Medulla oblongata (tissue), 1 donor: Measurements from ENCODE around the gene KRTAP10-11.
"Not testable (repeated sequence)": the region's sequence is repeated elsewhere in the genome, so short reads cannot be mapped to it uniquely, and the experiment has no call there.

Experiments used
- DNase-seq: peaks from one replicate; pipeline ENCODE4 v3.0.0-alpha.2; 2015; ENCODE audit errors: extremely low spot score

The KRTAP10-11 gene

DNA sequence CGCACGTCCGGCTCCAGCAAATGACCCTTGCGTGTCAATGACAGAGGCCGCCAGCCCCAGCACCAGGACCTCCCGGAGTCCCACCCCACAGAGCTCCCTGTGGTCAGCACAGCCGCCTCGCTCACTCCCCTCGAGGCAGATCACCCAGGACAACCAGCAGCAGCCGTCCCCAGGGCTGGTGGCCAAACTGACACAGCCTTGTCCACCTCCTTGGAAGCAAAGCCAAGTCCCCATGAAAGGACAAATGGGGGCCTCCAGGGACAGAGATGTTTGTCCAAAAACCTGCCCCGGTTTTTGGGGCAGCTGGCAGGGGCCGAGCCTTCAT, 6.9 kb upstream of the KRTAP10-11 start:
- no peak for DNase-seq

DNA sequence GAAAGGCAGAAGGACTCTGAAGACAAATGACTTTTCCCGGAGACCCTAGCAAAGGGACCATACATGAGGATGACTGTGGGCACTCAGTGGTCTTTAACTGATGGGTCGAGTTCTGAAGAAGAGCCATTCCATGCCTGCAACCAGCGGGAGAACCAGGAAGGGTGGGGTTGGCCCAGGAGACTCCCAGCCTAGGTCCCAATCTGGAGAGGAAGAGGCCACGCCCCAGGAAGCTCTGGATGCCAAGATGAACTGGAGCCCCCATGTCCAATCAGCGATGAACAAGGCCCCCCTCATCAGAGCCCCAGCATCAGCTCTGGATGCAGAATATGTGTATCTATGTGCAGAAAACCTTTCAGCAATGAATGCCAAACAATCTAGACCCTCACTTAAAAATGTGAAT, 5.5 kb upstream of the KRTAP10-11 start:
- no peak for DNase-seq

DNA sequence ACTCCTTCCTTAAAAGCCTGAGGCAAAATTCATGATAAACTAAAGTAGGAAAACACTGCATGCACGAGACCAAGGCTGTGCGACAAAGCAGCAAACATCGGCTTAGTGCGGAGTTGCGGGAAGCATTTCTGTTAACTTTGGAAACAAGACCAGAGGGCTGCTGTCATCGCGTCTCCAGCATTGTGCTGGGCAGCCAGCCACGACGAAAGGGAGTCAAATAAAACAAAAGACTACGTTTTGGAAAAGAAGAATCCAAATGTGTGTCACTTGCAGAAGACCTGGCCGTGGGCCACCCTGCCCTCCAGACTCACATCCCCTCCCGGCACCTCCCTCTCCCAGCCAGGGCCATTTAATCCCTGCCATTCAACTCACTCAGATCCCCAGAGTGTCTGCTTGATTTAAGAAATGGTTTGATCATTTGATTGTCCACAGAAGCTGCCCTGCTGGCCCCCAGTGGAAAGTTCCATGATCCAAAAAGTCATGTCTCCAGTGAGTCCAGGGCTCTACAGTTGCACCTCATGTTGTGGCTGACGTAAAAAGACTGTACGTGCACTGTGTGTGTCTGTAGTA, 2.4 kb upstream of the KRTAP10-11 start:
- DNase-seq = no peak

DNA sequence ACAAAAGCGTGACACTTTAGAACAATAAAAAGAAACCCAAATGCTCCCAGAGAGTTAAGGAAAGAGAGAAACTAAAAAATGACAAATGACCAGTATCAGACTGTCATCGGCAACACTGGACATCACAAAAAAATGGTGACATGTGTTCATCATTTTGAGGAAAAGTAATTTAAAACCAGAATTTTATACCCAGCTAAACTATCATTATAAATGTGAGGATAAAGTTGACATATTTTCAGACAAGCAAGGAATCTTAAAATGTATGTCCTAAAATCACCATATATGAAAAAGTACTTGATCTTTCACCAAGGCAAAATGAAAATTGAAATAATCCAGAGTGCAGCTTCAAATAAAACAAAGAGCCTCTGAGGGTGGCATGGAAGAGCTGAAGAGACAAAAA, 1.3 kb upstream of the KRTAP10-11 start:
- DNase-seq = no peak

DNA sequence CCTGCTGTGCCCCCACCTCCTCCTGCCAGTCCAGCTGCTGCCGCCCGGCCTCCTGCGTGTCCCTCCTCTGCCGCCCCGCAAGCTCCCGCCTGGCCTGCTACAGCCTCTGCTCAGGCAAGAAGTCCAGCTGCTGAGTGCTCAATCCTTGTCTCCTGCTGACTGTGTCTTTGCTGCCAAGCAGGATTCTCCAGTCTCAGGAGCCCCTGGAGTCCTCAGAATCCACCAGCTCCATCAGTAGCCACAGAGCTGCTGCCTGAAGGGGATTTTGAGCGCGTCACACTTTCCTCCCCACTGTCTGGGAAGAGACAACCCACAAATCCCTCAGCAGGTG, 973 bp downstream of the KRTAP10-11 start:
- no peak for DNase-seq

DNA sequence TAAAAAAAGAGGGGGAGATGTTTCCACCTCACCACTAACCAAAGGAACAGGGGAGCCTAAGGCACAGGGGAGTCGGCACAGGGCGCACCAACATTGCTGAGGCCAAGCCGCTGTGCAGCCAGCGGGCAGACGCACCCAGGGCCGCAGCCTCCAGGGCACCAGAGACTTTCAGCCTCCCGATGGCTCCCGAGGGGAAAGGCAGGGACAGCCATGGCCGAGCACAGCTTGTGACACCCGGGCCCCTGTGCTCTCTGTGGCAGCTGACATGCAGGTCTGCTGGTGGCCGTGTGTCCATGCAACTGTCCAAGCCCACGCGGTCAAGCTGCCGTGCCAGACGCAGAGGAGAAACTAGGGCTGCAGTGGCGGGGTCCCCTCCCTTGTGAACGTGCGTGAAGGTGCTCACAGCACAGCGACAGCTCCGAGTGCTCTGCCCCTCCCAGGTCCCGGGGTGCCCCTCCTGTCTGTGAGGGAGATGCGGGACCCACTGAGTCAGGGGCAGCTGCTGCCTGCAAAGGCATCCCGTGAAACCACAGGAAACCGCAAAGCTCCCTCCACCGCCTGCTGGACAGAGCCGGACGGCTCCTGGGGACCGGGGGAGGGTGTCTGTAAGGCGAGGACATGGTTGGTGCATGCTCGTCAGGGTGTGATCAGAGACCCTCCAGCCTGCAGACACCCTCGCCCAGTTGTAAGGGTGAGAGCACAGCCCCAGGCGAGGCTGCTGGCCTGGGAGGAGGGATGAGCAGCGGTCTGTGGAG, 2.5 kb downstream of the KRTAP10-11 start:
- DNase-seq = no peak

DNA sequence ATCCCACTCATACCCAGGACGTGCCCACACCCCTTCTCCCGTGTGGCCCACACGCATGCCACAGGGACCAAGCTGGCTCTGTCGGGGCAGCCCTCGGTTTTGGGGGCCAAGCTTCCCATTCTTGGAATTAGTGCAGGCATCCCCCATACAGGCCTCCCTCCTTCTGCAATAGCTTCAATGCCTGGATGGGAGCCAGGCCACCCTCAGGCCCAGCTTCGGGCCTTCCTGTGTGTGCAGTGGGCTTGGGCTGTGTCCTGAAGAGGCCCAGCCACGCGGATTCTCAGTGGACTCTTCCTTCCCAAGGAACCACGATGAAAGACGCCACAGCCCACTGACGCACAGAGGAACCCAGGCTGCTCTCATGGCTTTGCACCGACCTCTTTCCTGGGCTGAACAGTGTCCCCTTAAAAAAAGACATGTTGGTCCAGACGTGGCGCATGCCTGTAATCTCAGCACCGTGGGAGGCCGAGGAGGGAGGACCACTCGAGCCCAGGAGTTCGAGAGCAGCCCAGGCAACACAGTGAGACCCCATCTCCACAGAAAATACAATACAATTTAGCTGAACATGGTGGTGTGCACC, 3.4 kb downstream of the KRTAP10-11 start:
- DNase-seq = no peak

DNA sequence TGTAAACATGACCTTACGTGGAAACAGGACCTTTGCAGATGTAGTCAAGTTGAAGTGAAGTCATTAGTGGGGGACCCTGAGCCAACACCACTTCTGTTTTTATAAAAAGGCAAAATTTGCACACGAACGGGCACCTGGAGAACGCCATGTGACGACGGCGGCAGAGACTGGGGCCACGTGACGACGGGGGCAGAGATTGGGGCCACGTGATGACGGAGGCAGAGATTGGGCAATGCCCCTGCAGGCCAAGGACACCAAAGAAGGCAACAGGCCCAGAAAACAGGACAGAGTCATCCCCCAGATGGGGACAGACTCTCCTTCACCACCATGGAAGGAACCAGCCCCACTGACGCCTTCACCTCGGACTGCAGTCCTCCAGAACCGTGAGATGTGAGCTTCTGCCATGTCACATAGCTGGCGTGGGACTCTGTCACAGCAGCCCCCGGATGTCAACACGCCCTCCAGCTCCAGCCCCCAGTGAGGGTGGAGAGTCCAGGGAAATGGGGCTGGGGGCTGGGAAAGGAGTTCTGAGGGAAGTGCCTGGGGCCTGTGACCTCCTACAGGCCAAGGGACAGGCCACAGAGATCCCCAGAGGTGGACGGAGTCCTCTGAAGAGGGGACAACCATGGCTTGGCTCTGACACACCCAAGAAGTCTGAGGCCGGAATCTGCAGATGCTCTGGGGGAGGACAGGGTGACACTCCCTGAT, 4.2 kb downstream of the KRTAP10-11 start:
- no peak for DNase-seq

DNA sequence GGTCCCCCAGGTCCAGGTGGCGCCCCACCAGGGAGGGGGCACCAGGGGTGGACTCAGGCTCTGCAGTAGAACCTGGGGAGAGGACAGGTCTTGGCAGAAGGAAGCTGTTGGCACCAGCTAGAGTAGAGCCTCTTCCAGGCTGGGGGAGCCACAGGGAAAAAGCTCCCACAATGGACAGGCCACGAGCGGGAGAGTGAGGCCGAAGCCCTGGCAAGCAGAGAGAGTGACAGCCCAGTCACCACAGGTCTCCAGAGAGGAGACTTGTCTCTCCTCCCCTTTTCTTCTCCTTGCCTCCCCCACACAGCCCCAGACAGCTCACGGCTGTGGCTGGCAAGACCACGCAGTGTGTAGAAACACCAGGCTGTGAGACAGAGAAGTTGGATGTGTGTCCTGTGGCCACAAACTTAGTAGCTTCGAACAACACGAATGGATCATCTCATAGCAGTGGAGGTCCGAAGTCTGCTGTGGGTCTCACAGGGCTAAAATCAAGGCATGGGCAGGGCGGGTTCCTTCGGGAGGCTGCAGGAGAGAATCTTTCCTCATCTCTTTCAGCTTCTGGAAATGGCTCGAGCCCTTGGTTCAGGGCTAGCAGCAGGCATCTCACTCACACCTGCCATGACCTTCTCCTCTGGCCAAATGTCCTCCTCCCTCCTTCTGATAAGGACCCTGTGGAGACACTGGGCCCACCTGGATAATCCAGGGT, 4.9 kb downstream of the KRTAP10-11 start:
- no peak for DNase-seq

DNA sequence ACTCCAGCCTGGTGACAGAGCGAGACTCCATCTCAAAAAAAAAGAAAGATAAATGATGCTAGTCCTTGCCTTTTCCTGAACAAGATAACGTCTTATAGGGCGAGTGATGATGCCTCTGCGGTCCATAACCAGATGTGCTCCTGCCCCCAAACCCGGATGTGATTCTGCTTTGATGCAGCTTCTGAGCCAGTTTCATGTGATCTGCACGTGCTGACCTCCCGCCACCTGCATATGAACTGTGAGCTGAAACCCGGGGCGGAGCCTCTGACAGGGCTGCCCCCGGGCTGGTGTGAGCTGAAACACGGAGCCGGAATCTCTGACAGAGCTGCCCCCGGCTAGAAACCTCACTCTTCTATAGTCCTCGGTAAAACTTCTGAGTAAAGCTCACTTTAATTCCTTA, 6.9 kb downstream of the KRTAP10-11 start:
- no peak for DNase-seq

DNA sequence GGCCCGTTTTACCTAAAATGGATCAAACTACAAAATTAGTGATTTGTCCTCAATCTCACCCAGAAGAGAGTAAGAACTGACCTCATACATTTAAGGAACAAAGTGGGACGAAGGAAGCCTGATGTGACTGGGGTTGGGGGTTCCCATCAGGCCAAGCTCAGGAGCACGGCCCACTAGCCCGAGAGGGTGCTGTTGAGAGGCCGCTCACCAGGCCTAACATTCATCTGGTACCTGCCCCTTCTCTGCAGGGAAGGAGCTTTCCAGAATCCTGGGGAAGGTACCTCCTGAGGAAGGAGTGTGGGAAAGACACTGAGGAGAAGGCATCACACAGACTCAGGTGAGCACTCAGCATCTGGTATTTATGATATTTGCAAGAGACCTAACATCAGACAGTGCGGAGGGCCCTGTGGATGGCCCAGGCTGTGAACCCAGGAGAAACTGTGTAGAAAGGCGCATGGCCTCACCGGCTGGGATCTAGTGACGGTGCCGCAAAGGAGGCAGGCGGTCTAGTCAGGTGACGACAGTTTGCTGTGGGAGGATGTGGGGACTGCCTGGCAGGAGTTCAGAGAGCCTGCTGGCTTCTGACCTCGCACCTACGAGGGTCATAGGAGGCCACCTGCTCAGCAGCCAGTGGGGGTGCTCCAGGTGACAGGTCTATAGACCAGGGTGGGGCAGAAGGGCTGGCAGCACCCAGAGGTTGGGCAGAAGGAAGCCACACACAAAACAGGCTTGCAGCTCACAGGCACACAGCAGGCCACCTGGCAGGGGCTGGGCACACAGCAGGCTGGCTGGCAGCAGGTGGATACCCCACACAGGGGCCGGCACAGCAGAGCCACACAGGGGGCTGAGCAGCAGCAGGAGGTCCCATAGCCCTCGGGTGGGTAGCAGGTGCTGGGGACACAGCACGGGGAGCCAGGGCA, 7.7 kb downstream of the KRTAP10-11 start:
- no peak for DNase-seq

DNA sequence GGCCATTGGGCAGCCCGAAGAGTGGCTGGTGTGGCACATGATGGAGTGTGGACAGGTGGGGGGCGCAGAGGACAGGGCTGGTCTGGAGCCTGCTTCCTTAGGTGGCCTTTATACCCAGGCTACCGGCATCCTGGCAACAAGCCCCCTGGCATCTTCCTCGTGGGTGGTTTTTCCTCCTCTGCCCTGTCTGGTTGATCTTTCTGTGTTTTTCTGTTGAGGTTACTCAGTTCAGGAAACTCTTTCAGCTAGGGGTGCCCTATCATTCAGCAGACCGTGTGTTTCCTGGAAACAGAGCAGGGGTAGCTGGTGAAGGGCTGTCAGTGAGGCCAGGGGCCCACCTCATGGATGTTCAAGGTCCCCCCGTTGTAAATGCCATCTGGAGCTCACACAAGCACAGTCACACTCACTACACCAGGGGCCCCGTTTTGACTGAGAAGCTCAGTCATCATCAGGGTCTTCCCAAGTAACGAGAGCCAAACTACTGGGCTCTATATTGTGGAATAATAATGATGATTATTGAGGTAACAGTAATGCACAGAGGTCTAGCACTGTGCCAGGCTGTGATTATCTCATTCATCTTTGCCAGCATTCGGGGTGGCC, 8.5 kb downstream of the KRTAP10-11 start, which contains the start of gene KRTAP12-4:
Gene KRTAP12-4, minus strand, starts transcription at position 84 of the 600 bp plus-strand sequence. Its CDS starts 45 bp downstream, at position 39.
- no peak for DNase-seq

DNA sequence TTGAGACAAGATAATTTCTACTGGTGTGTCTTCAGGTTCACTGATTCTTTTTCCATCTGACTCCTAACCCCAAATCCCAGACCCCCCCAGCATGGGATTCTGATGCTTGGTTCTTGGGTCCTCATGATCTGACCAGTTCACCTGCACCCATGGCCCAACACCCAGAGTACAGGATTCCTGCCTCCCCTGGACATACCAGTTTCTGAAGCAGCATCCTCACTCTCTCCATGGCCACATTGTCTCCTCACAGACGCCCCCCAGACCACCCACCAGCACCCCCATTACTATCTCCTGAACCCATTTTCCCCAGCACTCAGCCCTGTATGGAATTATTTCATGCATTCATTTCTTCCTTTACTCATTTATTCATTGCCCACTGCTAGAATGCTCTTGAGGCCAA, 10.7 kb downstream of the KRTAP10-11 start:
- no peak for DNase-seq

DNA sequence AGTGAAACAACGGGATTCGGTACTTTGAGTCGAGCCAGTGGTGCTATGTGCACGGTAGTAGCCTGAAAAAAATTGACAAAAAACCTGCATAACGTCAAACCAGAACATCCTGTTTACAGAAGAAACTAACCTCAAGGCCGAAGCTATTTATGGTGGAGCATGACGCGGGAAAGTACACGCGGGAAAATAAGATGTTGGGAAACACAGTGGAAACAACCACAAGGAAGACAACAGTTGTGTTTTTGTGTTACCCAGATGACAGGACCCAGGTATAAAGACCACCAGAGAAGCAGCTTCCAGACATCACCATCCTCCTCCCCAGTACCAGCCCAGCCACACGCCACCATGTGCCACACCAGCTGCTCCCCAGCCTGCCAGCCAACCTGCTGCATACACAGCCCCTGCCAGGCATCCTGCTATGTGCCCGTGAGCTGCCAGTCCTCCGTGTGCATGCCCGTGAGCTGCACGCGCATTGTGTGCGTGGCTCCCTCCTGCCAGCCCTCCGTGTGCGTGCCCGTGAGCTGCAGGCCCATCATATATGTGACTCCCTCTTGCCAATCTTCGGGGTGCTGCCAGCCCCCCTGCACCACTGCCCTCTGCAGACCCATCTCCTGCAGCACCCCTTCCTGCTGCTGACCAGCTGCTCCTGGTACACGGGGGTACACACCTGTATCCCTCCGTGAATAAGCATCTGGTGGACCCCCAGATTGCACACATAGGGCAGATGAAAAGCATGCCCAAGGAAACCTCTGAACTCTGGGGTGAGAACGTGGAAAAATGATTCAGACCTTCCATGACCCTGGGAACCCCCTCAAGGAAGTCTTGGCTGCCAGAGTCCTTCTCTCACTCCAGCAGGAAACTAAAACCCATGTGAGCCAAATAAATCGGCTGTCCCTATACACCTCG, 11.7 kb downstream of the KRTAP10-11 start, which contains the start of gene KRTAP12-3:
Gene KRTAP12-3, plus strand, starts transcription at position 298 of the 906 bp plus-strand sequence. Its CDS starts 48 bp downstream, at position 346.
- no peak for DNase-seq

DNA sequence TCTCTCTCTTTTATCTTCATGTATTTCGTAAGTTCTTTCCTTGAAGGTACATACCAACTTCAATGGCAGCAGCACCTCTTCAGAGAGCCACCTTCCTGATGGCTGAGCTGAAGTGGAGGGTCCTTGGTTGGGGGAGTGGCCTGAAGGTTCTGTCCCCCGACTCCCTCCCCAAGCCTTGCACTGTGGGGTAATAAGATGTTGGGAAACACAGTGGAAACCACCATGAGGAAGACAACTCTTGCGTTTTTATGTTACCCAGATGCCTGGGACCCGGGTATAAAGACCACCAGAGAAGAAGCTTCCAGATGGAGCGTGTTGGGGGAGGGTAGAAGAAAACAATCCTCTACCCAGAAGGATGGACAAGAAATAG, 12.3 kb downstream of the KRTAP10-11 start:
- no peak for DNase-seq

DNA sequence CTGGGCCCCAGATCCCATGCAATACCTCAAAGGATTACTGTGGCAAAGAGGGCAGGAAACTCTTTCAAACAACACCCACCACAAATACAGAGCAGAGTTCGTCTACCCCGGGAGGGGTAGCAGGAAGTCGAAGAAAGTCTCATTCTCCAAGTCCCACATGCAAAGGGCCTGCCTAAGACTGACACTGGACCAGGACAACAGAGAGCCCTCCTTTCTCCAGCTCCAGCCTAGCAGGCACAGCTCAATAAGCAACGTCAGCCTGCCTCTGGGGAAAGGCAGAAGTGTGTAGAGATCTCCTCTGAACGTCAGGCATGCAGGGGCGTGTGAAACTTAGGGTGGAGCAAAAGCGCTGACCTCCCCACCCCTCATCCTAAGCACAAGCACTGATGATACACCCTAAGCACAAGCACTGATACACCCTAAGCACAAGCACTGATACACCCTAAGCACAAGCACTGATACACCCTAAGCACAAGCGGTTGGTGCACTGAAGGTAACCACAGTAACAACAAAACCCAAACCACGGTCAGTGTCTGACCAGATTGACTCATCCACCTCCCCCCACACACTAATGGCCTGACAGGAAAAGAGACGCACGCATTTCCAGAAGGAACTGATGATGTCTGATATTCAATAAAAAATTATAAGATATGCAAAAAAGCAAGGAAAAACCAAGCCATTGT, 12.8 kb downstream of the KRTAP10-11 start:
- DNase-seq = no peak

DNA sequence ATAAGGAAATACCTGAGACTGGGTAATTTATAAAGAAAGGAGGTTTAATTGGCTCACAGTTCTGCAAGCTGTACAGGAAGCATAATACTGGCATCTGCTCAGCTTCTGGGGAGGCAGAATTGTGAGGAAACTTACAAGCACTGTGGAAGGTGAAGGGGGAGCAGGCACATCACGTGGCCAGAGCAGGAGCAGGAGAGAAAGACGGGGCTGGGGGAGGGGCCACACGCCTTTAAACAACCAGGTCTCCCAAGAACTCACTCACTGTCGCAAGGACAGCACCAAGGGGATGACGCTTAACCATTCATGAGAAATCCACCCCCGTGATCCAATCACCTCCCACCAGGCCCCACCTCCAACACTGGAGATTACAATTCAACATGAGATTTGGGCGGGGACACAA, 15.4 kb downstream of the KRTAP10-11 start:
- not testable (repeated sequence) for DNase-seq

DNA sequence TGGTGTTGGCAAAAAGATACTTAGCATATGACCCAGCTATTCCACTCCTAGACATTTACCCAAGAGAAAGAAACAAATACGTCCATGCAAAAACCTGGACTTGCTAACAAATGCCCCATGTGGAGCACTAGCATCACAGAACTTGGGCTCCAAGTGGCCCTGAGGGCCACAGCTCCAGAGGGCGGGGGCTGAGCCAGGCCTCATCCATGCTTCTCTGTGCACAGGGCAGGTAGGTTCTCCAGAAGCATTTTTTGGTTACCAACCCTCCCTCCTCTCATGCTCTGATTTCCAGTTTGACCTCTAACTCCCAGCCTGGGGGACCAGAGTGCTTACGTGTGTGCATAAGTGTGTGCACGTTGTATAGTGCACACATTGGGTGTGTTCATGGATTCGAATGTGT, 18.5 kb downstream of the KRTAP10-11 start:
- no peak for DNase-seq
